ENCODE results near the gene NTM.
"Not testable (repeated sequence)": the region's sequence is repeated elsewhere in the genome, so short reads cannot be mapped to it uniquely, and the experiment has no call there.

NTM gene

DNA sequence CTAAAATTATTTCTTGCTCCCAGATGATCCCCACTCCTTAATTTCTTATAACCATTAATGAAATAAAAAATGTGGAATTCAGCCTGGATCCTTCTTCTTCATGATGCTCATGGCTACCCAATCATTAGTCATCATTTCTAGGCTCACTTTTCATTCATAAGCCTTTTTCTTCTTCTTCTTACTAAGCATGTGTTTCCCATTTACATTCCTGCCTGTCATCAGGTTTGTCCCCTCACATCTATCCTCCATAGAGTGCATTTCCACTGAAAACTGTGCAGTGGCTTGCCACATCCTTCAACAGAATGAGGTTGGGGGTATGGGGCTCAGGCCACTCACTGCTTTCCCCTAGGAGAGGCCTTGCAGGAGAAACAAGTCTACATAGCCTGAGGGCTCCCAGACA, 35.8 kb upstream of the NTM start:
- TF ChIP-seq, protein P1, sequence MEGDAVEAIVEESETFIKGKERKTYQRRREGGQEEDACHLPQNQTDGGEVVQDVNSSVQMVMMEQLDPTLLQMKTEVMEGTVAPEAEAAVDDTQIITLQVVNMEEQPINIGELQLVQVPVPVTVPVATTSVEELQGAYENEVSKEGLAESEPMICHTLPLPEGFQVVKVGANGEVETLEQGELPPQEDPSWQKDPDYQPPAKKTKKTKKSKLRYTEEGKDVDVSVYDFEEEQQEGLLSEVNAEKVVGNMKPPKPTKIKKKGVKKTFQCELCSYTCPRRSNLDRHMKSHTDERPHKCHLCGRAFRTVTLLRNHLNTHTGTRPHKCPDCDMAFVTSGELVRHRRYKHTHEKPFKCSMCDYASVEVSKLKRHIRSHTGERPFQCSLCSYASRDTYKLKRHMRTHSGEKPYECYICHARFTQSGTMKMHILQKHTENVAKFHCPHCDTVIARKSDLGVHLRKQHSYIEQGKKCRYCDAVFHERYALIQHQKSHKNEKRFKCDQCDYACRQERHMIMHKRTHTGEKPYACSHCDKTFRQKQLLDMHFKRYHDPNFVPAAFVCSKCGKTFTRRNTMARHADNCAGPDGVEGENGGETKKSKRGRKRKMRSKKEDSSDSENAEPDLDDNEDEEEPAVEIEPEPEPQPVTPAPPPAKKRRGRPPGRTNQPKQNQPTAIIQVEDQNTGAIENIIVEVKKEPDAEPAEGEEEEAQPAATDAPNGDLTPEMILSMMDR (IDR thresholded peaks at IDR 0.05) = no peak
- no peak for TF ChIP-seq ZFX (IDR thresholded peaks at IDR 0.05; ENCODE audit: borderline replicate concordance)
- no peak overlapping the region for H3K27ac ChIP-seq

DNA sequence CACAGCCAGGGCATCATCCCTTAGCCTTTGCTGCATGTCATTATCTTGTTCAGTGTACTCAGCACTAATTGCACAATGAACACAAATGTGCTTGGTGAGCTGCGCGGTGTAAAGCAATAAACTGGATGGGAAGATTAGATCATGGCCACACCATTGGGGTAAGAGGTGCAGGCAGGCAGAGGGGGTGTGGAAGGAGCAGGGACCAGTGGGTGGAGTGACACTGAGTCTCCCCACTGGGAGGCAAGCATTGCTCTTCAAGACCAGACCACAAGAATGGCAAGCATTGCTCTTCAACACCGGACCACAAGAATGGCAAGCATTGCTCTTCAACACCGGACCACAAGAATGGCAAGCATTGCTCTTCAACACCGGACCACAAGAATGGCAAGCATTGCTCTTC, 28.5 kb upstream of the NTM start:
- not testable (repeated sequence) for H3K27ac ChIP-seq

- H3K27ac ChIP-seq = not testable (repeated sequence)
Observed at GRCh38 chr11:131342442-131342841, 28.0 kb upstream of the NTM start.

DNA sequence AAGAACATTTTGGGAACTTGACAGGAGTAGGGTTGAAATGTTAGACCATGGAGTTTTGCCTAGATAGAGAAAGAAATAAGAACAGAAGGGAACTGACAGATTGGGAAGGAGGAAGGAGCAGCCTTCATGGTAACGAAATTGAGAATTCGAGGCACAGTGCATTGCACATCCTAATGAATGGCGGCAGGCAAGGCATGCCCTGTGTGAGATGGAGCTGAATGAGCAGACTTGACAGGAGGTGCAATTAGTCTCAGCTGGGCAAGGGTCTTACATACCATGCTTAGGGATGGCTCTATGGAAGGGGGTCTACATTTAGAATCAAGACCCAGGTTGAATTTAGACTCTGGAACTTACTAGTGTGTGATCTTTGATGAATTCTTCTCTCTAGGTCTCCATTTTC, 25.0 kb upstream of the NTM start:
- no peak overlapping the region for H3K27ac ChIP-seq
- TF ChIP-seq, protein P1 (IDR thresholded peaks at IDR 0.05) = no peak
- TF ChIP-seq ZFX (IDR thresholded peaks at IDR 0.05; ENCODE audit: borderline replicate concordance) = no peak

DNA sequence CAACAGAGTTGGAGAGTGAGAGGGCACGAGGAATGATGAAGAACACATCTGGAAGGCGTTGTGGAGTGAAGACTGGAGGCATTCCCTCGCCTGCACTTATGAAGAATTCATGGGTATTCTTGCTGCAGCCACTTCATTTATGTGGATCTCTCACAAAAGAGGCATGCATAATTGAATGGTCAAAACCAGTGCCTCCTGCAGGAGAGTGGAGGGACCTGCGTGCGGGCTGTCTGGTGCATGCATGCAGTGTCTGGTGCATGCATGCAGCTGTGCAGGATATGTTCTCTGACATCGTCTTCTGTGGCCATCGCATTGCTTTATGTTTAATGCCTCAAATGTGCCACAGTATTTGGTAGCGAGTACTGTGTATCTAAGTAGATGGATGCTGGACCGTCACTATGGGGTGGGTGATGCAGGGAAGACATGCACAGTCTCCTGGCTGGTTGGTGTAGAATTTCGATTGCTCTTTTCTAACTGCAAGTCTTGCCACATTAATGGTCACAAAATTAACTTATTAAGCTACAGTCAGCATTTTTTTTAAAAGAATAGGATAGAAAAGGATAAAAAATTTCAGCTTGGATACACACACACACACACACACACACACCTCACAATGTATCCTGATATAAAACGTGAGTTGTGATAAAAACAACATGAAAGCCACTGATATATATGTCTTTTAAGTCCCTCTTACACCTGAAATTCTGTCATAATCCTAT, 20.9 kb upstream of the NTM start:
- no peak for TF ChIP-seq ZFX (IDR thresholded peaks at IDR 0.05; ENCODE audit: borderline replicate concordance)
- TF ChIP-seq, protein P1 (IDR thresholded peaks at IDR 0.05) = no peak
- H3K27ac ChIP-seq = no peak overlapping the region

GRCh38 chr11:131350872-131351271, 19.5 kb upstream of the NTM start:
- no peak for TF ChIP-seq ZFX (IDR thresholded peaks at IDR 0.05; ENCODE audit: borderline replicate concordance)
- TF ChIP-seq, protein P1 (IDR thresholded peaks at IDR 0.05) = no peak
- H3K27ac ChIP-seq = no peak overlapping the region

GRCh38 chr11:131351848-131352247, 18.6 kb upstream of the NTM start:
- H3K27ac ChIP-seq = no peak overlapping the region
- no peak for TF ChIP-seq ZFX (IDR thresholded peaks at IDR 0.05; ENCODE audit: borderline replicate concordance)
- TF ChIP-seq, protein P1 (IDR thresholded peaks at IDR 0.05) = no peak

- no peak overlapping the region for H3K27ac ChIP-seq
- TF ChIP-seq, protein P1 (IDR thresholded peaks at IDR 0.05) = no peak
- no peak for TF ChIP-seq ZFX (IDR thresholded peaks at IDR 0.05; ENCODE audit: borderline replicate concordance)
Observed at GRCh38 chr11:131353766-131354165, 16.6 kb upstream of the NTM start.
